Fibroblast of villous mesenchyme (primary cell): ENCODE results near the gene FCHSD1. TPM values are rescaled to one million over a fixed set of nuclear protein-coding genes. Genes with fewer than 3 reads are reported as not detected.

Source experiments
- DNase-seq: peaks from one replicate; pipeline ENCODE4 v3.0.0-alpha.2; 2010; ENCODE audit warnings: low read depth
- H3K4me3 ChIP-seq: 2 replicates; pipeline ENCODE4 v1.5.1; 2011; ENCODE audit warnings: low read depth, mild to moderate bottlenecking, low read length
- CTCF ChIP-seq: IDR thresholded peaks from 2 replicates; pipeline ENCODE4 v1.5.1; 2012; ENCODE audit warnings: low read depth, mild to moderate bottlenecking, low read length; ENCODE audit not compliant: insufficient read depth
- total RNA-seq: library from RNA; depleted of rRNA; stranded (reverse); fragments of >200 nt; gene quantifications from 2 replicates; pipeline ENCODE4 v1.2.3, GENCODE V29; 2012

FCHSD1 gene
- total RNA-seq, 1 donor = 24.2 TPM

- no peak for TF ChIP-seq CTCF
- peak within 1 kb of the TSS; percentile 59 for H3K4me3 ChIP-seq
- DNase-seq = peak; percentile 91
These were observed 30.8 kb upstream of the FCHSD1 start, which contains the start of gene ARAP3 for GRCh38 chr5:141681695-141682641. ARAP3 (minus strand) TSS chr5:141682230; CDS start chr5:141680486, 1,744 bp downstream.

GRCh38 chr5:141681295-141681694 is 30.1 kb upstream of the FCHSD1 start:
- DNase-seq = no peak
- peak overlapping the region; percentile 59 for H3K4me3 ChIP-seq
- TF ChIP-seq CTCF = no peak

GRCh38 chr5:141680751-141681201 is 29.6 kb upstream of the FCHSD1 start:
- peak; percentile 20 for DNase-seq
- peak overlapping the region; percentile 59 for H3K4me3 ChIP-seq
- no peak for TF ChIP-seq CTCF

- H3K4me3 ChIP-seq = no peak overlapping the region
- DNase-seq = no peak
- TF ChIP-seq CTCF = no peak
These were observed 29.0 kb upstream of the FCHSD1 start for GRCh38 chr5:141680178-141680577.

GRCh38 chr5:141677415-141677814 is 26.2 kb upstream of the FCHSD1 start:
- no peak for DNase-seq
- no peak overlapping the region for H3K4me3 ChIP-seq
- TF ChIP-seq CTCF = peak; percentile 36

GRCh38 chr5:141675672-141676071 is 24.5 kb upstream of the FCHSD1 start:
- no peak overlapping the region for H3K4me3 ChIP-seq
- no peak for DNase-seq
- no peak for TF ChIP-seq CTCF

GRCh38 chr5:141674747-141675146 is 23.5 kb upstream of the FCHSD1 start:
- no peak for DNase-seq
- no peak for TF ChIP-seq CTCF
- no peak overlapping the region for H3K4me3 ChIP-seq
